Uterus (tissue), 4 donors: ENCODE results near the gene NXN. TPM values are rescaled to one million over a fixed set of nuclear protein-coding genes. Genes with fewer than 3 reads are reported as not detected.
A peak's percentile ranks its signal among the peaks of the same experiment; 100 is the strongest.
"Not testable (repeated sequence)": the region's sequence is repeated elsewhere in the genome, so short reads cannot be mapped to it uniquely, and the experiment has no call there.

ENCODE experiments used
- DNase-seq, 2 donors: peaks; one replicate each; pipeline ENCODE4 v3.0.0-alpha.2; 2019 to 2020
- H3K27ac ChIP-seq, 2 donors: fragments of 200-600 bp; sonication (generic); 1 replicate in 1 of 2; 2 replicates in 1 of 2; pipeline ENCODE4 v1.5.1; 2016 to 2018
- H3K27me3 ChIP-seq, 2 donors: fragments of 200-600 bp; sonication (generic); one replicate each; pipeline ENCODE4 v1.5.1; 2018 to 2019; ENCODE audit warnings: control low read depth in 1 of 2
- H3K36me3 ChIP-seq, 2 donors: fragments of 200-600 bp; sonication (generic); one replicate each; pipeline ENCODE4 v1.5.1; 2019; ENCODE audit warnings: control low read depth in 1 of 2
- H3K4me1 ChIP-seq, 2 donors: fragments of 200-600 bp; sonication (generic); one replicate each; pipeline ENCODE4 v1.5.1; 2018 to 2019; ENCODE audit warnings: control low read depth in 1 of 2
- H3K4me3 ChIP-seq, 2 donors: fragments of 200-600 bp; sonication (generic); 1 replicate in 1 of 2; 2 replicates in 1 of 2; pipeline ENCODE4 v1.5.1; 2018 to 2019; ENCODE audit warnings: mild to moderate bottlenecking in 1 of 2
- H3K9me3 ChIP-seq, 2 donors: fragments of 200-600 bp; sonication (generic); one replicate each; pipeline ENCODE4 v1.5.1; 2019; ENCODE audit warnings: control low read depth in 1 of 2
- POLR2A ChIP-seq, 2 donors: fragments of 450-650 bp; IDR thresholded peaks; one replicate each; pipeline ENCODE4 v1.6.1; 2016; ENCODE audit warnings: antibody characterized with exemption in 2 of 2, mild to moderate bottlenecking in 1 of 2, moderate library complexity in 1 of 2
- intact Hi-C: fragments of 100-400 bp; cut with DNase I; formaldehyde crosslinking; loops from one replicate; pipeline ENCODE4 v1.15.1; 2023; ENCODE audit warnings: low total_unique reads
- total RNA-seq, 4 donors: library from RNA; depleted of rRNA in 3 of 4; stranded (reverse); fragments of >200 nt in 3 of 4; gene quantifications; one replicate each; pipeline versions ENCODE4 v1.1.0 to v1.2.4, GENCODE V29; 2014 to 2023
- TF ChIP-seq, protein P1 (sequence below), 4 experiments: fragments of 200-600 bp in 2 of 4; fragments of 450-650 bp in 2 of 4; sonication (generic) in 2 of 4; IDR thresholded peaks; one replicate each; pipeline ENCODE4 v1.5.1; 2016 to 2019; ENCODE audit warnings: antibody characterized with exemption in 4 of 4, mild to moderate bottlenecking in 2 of 4, moderate library complexity in 1 of 4
- donor health status: DM: yes; HTN: yes; CAD: no.

NXN gene
- total RNA-seq, 4 donors from 2014 or later: 6.5 to 99.0 (median 49.9) TPM

DNA sequence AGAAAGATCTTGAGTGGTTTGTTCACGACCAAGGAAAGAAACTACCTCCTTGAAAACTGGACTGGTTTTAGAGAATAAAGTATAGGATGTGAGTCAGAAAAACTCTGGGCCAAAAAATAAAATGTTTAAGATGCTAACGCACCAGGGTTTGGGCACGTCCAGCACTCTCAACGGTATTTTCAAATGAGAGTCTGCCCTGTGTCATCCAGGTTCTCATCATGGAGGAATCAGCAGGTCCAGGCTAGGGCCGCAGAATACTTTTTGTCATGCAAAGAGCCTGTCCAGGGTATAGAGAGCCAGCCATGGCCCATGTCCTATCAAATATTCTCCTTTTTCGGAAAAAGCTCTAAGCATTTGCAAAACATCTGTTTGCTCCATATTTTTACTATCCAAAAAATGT is 2.4 kb downstream of the NXN start:
- no peaks in the 10 kb centered on the region for H3K27me3 ChIP-seq
- H3K4me3 ChIP-seq: no peak overlapping the region
- no peak for DNase-seq
- intact Hi-C loops: loop anchor here (10.0 kb wide), 1 partner anchor 92 kb away; no protein-coding TSS in a partner anchor
- H3K27ac ChIP-seq: peak overlapping the region; percentile 28 to 83
- peaks cover 0 to 4% of the 10 kb centered on the region in 2 donors for H3K4me1 ChIP-seq
- H3K36me3 ChIP-seq: no peaks in the 10 kb centered on the region
- TF ChIP-seq, protein P1, sequence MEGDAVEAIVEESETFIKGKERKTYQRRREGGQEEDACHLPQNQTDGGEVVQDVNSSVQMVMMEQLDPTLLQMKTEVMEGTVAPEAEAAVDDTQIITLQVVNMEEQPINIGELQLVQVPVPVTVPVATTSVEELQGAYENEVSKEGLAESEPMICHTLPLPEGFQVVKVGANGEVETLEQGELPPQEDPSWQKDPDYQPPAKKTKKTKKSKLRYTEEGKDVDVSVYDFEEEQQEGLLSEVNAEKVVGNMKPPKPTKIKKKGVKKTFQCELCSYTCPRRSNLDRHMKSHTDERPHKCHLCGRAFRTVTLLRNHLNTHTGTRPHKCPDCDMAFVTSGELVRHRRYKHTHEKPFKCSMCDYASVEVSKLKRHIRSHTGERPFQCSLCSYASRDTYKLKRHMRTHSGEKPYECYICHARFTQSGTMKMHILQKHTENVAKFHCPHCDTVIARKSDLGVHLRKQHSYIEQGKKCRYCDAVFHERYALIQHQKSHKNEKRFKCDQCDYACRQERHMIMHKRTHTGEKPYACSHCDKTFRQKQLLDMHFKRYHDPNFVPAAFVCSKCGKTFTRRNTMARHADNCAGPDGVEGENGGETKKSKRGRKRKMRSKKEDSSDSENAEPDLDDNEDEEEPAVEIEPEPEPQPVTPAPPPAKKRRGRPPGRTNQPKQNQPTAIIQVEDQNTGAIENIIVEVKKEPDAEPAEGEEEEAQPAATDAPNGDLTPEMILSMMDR (IDR thresholded peaks at IDR 0.05): no peak
- no peak for TF ChIP-seq POLR2A (IDR thresholded peaks at IDR 0.05)
- no peaks in the 10 kb centered on the region for H3K9me3 ChIP-seq

DNA sequence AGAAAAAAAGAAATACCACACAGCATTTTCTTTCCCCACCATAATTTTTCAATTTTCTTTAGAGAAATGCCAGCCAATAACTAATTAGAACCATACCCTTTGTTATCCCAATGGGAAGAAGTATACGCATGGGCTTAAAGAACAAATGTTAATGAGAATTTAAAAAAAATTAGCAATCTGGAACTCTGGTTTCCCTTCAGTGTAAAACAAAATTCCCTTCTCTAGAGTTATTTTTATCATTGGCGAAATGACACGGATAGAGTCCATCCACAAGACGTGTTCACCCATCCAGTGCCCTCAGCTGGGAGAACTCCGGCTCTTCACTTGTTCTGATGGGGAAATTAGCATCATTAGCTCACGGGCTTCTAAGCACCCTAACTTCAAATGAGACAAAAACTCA is 3.3 kb downstream of the NXN start:
- no peaks in the 10 kb centered on the region for H3K36me3 ChIP-seq
- no peak for DNase-seq
- no peak overlapping the region for H3K4me3 ChIP-seq
- no peaks in the 10 kb centered on the region for H3K27me3 ChIP-seq
- H3K27ac ChIP-seq: peak overlapping the region; percentile 28 to 83
- no peak for TF ChIP-seq POLR2A (IDR thresholded peaks at IDR 0.05)
- TF ChIP-seq, protein P1 (IDR thresholded peaks at IDR 0.05): no peak
- intact Hi-C loops: loop anchor here (10.0 kb wide), 1 partner anchor 92 kb away; no protein-coding TSS in a partner anchor
- H3K9me3 ChIP-seq: no peaks in the 10 kb centered on the region
- peaks cover 0 to 4% of the 10 kb centered on the region in 2 donors for H3K4me1 ChIP-seq

DNA sequence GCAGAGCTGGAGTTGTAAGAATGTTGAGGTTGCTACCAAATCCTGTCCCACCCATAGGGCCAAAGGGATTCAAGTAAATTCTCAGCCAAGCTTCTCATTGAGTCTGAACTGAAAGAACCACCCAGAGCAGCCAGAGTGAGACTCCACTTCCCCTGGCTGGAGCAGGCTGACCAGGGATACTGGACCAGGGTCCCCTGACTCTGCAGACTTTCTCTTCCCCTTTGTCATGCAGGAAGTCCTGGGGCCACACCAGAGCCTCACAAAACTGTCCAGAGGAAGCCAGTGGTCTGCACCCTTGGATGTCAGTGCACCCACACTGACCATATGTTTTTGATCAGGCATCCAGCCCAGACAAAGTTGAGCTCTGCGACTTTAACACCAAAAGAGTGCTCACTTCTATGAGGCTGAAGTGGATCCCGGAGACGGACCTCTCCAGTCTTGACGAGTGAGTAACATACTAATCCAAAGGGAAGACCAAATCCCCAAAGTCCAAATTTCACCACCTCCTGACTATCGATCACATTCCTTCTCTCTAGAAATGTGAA is 4.1 kb downstream of the NXN start:
- Histone ChIP-seq H3K27ac (peak overlapping the region in 1 of 2 donors; percentile 17), H3K4me3 (no peak overlapping the region), H3K36me3 (no peaks in the 10 kb centered on the region), H3K9me3 (no peaks in the 10 kb centered on the region), H3K27me3 (no peaks in the 10 kb centered on the region), H3K4me1 (peaks cover 0 to 4% of the 10 kb centered on the region in 2 donors)
- DNase-seq: no peak
- no peak for TF ChIP-seq POLR2A (IDR thresholded peaks at IDR 0.05)
- TF ChIP-seq, protein P1 (IDR thresholded peaks at IDR 0.05): no peak
- intact Hi-C loops: loop anchor here (10.0 kb wide), 1 partner anchor 91 kb away; no protein-coding TSS in a partner anchor

DNA sequence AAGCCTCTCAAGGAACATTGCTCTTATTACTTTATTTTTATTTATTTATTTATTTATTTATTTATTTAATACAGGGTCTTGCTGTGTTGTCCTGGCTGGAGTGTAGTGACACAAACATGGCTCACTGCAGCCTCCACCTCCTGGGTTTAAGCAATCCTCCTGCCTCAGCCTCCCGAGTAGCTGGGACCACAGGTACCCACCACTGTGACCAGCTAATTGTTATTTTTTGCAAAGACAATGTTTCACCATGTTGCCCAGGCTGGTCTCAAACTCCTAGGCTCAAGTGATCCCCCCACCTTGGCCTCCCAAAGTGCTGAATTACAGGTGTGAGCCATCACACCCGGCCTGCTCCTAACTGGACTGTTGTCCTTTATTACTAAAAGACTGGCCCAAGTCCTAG is 4.8 kb downstream of the NXN start:
- not testable (repeated sequence) for H3K36me3 ChIP-seq, H3K4me3 ChIP-seq, DNase-seq, H3K4me1 ChIP-seq, H3K9me3 ChIP-seq, H3K27me3 ChIP-seq
- H3K27ac ChIP-seq: peak overlapping the region in 1 of 2 donors; percentile 17
- intact Hi-C loops: loop anchor here (10.0 kb wide), 1 partner anchor 90 kb away; no protein-coding TSS in a partner anchor

DNA sequence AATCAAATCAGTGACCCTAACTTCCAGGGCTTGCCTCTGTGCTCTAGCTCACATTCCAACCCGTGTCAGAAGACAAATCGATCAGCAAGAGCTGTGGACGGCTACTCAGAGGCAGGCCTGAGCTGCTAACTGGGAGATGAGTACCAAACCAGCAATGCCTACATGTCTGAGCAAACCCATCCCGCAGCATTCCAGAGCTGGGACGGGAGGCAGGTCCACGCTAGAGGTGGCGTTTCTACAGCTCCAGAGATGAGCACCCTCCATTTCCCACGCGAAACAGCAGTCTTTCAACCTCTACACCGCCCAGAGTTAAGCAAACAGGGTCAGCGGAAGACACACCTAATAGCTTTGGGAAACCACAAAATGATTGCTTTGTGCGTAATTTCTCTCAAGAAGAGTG is 6.5 kb downstream of the NXN start:
- Histone ChIP-seq H3K9me3 (no peaks in the 10 kb centered on the region), H3K4me1 (peaks cover 0 to 4% of the 10 kb centered on the region in 2 donors), H3K27me3 (no peaks in the 10 kb centered on the region), H3K4me3 (no peak overlapping the region), H3K27ac (no peak overlapping the region), H3K36me3 (no peaks in the 10 kb centered on the region)
- intact Hi-C loops: loop anchor here (10.0 kb wide), 1 partner anchor 88 kb away; no protein-coding TSS in a partner anchor
- TF ChIP-seq, protein P1 (IDR thresholded peaks at IDR 0.05): no peak
- no peak for TF ChIP-seq POLR2A (IDR thresholded peaks at IDR 0.05)
- DNase-seq: no peak

DNA sequence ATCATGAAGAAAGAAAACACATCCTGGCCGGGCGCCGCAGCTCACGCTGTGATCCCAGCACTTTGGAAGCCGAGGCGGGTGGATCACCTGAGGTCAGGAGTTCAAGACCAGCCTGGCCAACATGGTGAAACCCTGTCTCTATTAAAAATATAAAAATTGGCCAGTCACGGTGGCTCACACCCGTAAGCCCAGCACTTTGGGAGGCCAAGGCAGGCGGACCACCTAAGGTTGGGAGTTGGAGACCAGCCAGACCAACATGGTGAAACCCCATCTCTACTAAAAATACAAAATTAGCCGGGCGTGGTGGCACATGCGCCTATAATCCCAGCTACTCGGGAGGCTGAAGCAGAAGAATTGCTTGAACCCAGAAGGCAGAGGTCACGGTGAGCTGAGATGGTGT is 7.7 kb downstream of the NXN start:
- not testable (repeated sequence) for H3K9me3 ChIP-seq, DNase-seq, H3K27ac ChIP-seq, H3K4me3 ChIP-seq, H3K27me3 ChIP-seq, H3K4me1 ChIP-seq, H3K36me3 ChIP-seq
- intact Hi-C loops: loop anchor here (10.0 kb wide), 1 partner anchor 87 kb away; no protein-coding TSS in a partner anchor
